Fibroblast of mammary gland (primary cell): ENCODE results near the gene CLDN34.

Experiments
- DNase-seq: peaks from one replicate; pipeline ENCODE4 v3.0.0-alpha.2; 2010; ENCODE audit warnings: low read depth
- H3K4me3 ChIP-seq: 2 replicates; pipeline ENCODE4 v1.5.1; 2011; ENCODE audit warnings: low read depth, mild to moderate bottlenecking, low read length, moderate library complexity; ENCODE audit not compliant: control insufficient read depth
- CTCF ChIP-seq: conservative IDR thresholded peaks from 2 replicates; pipeline ENCODE4 v1.5.1; 2011; ENCODE audit warnings: low read depth, low read length, inconsistent platforms; ENCODE audit not compliant: control insufficient read depth, insufficient read depth

The CLDN34 gene

GRCh38 chrX:9943420-9943819 lies 23.7 kb upstream of the CLDN34 start:
- no peak for DNase-seq
- no peak for TF ChIP-seq CTCF
- H3K4me3 ChIP-seq = no peak overlapping the region

- no peak overlapping the region for H3K4me3 ChIP-seq
- no peak for DNase-seq
- no peak for TF ChIP-seq CTCF
Measured at GRCh38 chrX:9947131-9947794, 19.9 kb upstream of the CLDN34 start.

GRCh38 chrX:9948406-9948805 lies 18.8 kb upstream of the CLDN34 start:
- no peak for TF ChIP-seq CTCF
- no peak overlapping the region for H3K4me3 ChIP-seq
- no peak for DNase-seq

GRCh38 chrX:9952300-9952699 lies 14.9 kb upstream of the CLDN34 start:
- no peak overlapping the region for H3K4me3 ChIP-seq
- DNase-seq = no peak
- no peak for TF ChIP-seq CTCF

GRCh38 chrX:9953396-9953795 lies 13.8 kb upstream of the CLDN34 start:
- no peak for DNase-seq
- H3K4me3 ChIP-seq = no peak overlapping the region
- no peak for TF ChIP-seq CTCF

- H3K4me3 ChIP-seq = no peak overlapping the region
- TF ChIP-seq CTCF = no peak
- no peak for DNase-seq
Measured at GRCh38 chrX:9955506-9955905, 11.7 kb upstream of the CLDN34 start.

GRCh38 chrX:9957743-9958142 lies 9.4 kb upstream of the CLDN34 start:
- TF ChIP-seq CTCF = no peak
- no peak for DNase-seq
- H3K4me3 ChIP-seq = no peak overlapping the region
